Raji (cell line): Measurements from ENCODE around the gene SDK1.

Experiments used
- POLR2A ChIP-seq: IDR thresholded peaks from 2 replicates; pipeline ENCODE4 v1.6.1; 2011; ENCODE audit warnings: low read depth, low read length, control low read depth; ENCODE audit not compliant: insufficient read depth

SDK1 gene

DNA sequence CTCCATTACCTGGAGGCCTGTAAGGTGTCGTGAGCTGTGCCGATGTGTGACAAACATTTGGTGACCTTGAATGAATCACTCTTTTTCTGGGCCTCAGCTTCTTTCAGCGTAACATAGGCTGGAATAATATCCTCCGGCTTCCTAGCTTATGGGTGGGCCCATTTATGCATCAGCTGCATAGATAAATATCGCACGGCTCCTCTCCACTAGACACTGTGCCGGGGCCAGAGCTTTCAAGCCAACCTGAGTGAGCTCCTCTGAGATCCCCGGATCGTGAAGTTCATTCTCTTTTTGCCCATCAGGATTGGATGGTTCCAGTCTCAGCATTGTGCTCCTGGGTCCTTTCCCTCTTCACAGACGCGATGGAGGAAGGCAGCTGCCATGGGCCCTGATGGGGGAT, 806.8 kb downstream of the SDK1 start:
- TF ChIP-seq POLR2A, result no peak

DNA sequence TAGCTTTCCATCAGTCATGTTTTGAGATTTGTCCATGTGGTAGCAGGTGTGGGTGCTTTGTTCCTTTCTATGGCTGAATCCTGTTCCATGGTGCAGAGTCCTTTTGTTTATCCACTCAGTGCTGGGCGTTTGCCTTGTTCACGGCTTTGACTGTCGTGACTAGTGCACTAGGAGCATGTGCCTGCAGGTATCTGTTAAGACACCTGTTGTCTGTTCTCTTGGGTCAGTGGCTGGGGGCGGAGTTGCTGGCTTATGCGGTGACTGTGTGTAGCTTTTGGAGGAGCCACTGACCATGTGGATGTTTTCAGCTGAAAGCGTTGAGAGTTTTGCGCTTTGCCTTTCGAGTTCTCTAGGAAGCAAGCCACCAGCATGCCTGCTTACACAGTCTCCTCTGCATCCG, 807.9 kb downstream of the SDK1 start:
- TF ChIP-seq POLR2A, result no peak

DNA sequence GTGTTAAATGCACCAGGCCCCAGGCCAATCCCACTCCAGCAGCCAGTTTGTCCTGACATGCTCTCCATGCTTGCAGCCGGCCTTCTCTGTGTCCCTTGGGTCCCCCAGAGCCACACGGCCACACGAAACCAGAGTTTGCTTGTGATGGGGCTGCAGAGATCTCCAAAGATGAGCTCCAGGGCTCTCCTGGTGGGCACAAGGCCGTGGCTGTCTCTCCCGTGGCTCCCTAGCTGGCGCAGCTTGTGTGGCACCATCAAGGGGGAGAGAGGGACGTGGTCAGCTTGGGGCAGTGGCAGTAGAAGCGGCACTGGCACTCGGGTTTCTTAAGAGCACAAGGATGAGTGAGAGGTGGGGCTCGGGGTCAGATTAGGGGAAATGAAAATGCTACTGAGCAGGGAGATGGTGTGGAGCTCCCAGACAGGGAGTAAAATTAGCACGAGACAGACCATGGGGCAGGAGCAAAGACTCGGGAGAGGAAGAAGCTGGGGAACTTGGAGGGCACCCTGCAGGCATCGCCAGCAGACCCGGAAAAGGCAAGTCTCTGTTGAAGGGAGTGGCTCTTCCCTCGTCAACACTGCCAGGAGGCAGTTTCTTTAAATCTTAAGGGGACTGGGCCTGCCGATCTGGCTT, 808.5 kb downstream of the SDK1 start:
- no peak for TF ChIP-seq POLR2A

DNA sequence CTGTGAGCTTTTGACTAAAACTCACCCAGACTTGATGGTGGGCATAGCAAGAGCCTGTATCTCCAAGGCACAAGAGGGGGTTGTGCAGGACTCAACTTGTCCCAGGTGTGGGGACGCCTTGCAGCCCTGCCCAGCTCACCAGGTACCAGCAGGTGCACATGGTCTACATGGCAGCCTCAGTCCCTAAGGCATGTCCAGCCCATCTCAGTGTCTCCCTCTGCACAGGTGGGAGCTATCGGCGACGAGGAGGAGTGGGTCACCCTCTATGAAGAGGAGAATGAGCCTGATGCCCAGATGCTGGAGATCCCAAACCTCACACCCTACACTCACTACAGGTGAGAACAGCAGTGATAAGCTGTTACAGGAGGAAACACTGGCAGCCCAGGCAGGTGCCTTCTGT, 809.4 kb downstream of the SDK1 start:
- no peak for TF ChIP-seq POLR2A

DNA sequence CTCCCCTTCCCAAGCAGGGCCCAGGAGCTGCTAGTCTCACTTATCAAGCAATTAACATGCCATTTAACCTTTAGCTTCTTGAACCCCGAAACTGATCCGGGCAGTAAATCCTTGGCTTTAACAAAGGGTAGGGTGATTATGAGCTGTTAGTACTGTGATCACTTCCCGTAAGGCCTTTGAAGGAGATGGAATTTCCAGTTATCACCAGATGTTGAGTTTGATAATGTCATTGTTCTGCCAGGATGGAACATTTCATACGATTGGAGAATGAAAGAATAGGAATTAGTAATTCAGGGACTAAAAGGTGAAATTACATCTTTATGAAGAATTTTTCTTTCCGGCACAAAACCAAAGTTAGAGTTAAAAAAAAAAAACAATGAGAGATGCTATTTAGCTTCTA, 810.1 kb downstream of the SDK1 start:
- no peak for TF ChIP-seq POLR2A

DNA sequence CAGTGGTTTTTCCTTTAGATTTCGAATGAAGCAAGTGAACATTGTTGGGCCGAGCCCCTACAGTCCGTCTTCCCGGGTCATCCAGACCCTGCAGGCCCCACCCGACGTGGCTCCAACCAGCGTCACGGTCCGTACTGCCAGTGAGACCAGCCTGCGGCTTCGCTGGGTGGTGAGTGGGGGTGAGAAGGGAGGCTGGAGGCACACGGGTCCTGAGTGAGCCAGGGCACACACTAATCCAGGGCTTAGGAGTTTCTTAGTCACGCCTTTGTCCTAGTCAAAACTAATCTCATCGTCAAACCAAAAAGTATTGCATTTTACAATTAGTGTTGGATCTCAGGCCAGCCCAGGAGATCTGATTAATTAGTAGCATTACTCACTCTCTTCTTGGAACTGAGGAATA, 812.2 kb downstream of the SDK1 start:
- TF ChIP-seq POLR2A, result no peak

DNA sequence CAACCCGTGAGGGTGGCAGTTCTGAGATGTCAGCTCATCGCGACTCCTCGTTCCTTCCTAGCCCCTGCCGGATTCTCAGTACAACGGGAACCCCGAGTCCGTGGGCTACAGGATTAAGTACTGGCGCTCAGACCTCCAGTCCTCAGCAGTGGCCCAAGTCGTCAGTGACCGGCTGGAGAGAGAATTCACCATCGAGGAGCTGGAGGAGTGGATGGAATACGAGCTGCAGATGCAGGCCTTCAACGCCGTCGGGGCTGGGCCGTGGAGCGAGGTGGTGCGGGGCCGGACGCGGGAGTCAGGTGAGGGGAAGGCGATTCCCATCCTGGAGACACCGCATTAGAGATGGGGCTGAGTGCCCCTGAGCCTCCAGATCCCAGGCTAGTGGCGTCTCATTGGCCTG, 812.9 kb downstream of the SDK1 start:
- no peak for TF ChIP-seq POLR2A

DNA sequence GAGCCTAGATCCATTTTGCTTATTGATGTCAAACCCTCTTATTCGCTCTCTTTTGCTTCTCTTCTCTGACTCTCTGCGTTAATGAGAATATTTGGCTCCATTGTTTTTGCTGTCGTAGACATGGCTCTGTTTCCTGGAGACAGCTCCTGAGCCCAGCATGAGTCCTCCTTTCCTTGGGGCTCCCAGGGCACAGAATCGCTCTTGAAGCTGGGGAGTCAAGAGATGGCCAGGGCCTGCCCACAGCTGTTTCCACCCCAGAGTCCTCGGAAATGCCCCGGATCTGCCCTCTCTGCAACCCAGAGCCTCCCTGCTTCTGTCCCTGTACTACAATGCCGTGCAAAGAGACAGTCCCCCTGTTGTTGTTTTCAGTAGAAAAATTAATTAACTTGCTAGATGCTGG, 814.4 kb downstream of the SDK1 start:
- TF ChIP-seq POLR2A, result no peak

DNA sequence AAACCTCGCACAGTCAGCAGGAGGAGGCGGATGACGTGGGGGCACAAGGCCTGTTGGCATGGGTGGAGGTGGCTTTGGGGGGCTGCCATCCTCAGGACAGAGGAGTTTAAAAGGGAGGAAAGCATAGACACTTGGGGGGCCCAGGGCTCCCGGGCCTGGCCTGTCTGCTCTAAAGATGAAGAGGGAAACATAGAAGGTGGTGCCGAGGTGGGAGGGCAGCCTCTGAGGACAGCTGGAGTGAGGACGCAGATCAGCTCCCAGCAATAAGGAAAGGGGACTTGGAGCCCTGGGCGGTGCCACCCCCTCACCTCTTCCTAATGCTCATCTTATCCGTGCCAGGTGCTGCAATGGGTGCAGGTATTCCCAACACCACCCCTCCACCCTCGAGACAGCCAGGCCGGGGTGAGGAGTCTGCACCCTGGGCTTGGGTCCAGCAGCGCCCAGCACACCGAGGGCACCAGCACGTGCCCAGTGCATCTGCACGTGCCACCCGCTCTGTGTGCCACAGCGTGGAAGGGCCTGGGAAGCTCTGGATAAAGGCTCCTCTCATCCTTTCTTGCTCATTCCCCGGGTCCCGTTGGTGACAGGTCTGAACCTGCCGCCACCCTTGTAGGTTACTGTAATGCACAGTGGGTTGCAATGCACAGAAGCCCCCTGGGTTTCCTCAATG, 815.0 kb downstream of the SDK1 start:
- no peak for TF ChIP-seq POLR2A

DNA sequence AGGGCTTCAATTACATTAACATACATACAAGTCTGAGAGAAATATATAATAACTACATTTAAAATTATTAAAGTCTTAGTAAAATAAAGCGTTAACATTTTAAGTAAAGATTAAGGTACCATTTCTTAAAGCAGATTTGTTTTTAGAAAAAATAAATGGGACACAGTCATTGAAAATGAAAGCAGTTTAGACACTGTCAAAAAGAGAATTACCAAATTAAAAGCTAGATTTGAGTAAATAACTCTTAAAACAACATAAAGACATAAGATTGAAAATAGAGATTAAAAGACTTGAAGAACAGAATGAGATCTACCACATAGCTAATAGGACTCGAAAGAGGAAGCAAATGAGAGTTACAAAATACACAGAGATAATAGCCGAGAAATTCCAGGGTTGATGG, 818.8 kb downstream of the SDK1 start:
- no peak for TF ChIP-seq POLR2A

DNA sequence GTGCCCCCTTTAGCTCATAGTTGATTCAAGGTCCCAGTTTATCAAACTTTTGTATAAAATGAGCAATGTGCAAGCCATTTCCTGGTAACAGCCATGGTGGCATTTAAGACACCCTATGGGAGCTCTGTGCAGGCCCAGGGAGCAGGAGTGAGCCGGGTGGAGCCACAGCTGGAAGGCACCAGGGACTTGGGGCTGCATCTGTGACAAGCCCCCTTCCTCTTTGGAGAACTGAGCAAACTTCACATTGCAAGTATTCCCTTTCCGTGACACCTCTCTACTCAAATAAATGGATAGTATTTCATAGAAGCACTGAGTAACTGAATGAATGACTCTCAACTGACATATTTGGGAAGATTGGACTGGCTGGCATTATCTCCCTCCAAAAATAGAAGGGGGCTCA, 822.3 kb downstream of the SDK1 start:
- TF ChIP-seq POLR2A, result no peak

DNA sequence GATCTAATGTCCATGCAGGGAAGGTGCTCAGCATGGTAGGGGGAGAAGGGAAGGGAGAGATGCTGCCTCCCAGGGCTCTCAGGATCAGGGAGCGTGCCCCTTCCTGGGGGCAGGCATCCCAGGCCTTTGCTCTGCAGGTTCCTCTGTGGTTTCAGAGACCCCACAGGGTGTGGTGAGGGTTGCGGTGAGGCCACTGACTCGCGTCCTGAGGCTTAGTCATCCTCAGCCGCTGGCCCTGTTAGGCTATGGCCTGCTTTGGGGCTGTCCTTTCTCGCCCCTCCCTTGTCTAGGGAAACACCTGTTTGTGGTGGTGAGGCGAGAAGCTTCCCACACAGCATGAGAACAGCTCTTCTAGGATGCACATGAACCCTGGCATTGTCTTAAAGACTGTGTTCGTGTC, 822.8 kb downstream of the SDK1 start:
- TF ChIP-seq POLR2A, result no peak

DNA sequence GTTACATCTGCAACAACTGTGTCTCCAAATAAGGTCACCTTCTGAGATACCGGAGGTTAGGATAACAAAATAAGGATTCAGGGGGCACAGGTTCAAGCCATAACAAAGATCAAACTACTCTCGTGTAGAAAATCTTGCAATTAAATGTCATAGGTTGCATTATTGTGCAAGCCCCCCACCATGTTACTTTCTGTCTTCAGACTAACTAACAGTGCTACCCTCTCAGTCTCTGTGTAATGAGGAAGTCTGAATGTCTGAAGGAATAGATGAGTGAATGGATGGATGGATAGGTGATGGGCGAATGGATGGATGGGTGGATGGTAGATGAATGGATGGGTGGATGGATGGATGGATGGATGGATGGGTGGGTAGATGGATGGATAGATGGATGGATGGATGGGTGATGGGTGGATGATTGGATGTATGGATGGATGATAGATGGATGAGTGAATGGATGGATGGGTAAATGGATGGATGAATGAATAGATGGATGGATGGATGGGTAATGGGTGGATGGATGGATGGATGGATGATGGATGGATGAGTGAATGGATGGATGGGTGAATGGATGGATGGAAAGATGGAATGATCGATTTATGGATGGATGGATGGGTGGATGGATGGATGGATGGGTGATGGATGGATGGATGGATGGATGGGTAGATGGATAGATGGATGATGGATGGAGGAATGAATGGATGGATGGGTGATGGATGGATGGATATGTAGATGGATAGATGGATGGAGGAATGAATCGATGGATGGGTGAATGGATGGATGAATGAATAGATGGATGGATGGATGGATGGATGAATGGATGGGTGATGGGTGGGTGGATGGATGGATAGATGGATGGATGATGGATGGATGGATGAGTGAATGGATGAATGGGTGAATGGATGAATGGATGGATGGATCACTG, 823.8 kb downstream of the SDK1 start:
- TF ChIP-seq POLR2A, result no peak

DNA sequence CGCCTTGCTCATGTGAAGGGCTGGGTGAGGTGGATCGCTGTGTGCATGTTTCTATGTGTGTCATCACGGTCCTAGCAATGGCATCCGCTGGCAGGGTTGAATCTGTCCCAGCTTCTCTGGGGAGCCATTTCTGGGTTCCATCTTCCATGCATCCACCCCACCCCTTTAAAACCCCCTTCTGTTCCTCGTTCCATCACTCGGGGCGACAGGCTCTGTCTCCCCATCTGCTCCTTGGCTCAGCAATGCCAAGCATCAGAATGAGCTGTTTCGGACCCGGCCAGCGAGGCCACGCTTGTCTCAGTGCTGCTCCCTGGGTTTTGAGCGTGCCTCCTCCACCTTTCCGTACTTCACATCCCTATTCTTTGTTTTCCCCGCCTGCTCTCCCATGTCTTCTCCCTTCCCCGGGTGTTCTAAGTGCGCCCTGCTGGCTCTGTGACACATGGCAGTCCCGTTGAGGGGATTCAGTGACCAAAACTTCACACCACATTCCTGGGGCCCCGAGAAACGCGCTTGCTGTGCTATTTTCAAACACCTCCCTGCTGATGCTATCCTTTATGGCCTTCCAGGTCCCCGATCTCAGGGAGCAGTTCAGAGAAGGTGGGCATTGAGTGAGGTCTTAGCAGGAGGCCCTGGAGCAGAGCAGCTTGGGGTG, 827.0 kb downstream of the SDK1 start:
- TF ChIP-seq POLR2A, result no peak

DNA sequence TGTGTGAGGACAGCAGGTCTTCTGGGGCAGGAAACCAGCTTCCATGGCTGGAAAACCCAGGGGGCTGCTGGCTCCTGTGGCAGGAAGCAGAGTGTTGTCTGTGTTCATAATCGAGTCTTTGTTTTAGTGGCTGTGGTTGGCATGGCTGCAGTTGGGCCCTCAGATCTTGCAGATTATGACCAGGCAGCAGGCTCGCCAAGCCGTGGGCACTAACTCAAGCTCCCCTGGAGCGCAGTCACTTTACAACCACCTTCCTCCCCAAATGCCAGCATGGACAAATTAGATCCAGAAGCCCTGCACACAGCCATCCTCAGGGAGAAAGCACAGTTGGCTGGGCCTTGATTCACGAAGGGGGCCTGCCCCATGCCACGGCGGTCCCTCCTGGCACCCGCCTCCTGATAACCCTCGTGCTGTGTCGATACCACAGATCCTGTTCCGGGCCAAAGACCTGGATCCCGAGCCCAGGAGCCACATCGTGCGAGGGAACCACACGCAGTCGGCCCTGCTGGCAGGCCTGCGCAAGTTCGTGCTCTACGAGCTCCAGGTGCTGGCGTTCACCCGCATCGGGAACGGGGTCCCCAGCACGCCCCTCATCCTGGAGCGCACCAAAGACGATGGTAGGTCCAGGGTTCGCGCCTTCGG, 828.5 kb downstream of the SDK1 start:
- no peak for TF ChIP-seq POLR2A
